ENCODE data around the gene SMIM22. TPM values are rescaled to one million over a fixed set of nuclear protein-coding genes. Genes with fewer than 3 reads are reported as not detected.

Gene SMIM22
- total and polyA plus RNA-seq, 2 donors (not counting 3 experiments of a cell fraction or from before 2014, with no cell fraction given), result not detected

DNA sequence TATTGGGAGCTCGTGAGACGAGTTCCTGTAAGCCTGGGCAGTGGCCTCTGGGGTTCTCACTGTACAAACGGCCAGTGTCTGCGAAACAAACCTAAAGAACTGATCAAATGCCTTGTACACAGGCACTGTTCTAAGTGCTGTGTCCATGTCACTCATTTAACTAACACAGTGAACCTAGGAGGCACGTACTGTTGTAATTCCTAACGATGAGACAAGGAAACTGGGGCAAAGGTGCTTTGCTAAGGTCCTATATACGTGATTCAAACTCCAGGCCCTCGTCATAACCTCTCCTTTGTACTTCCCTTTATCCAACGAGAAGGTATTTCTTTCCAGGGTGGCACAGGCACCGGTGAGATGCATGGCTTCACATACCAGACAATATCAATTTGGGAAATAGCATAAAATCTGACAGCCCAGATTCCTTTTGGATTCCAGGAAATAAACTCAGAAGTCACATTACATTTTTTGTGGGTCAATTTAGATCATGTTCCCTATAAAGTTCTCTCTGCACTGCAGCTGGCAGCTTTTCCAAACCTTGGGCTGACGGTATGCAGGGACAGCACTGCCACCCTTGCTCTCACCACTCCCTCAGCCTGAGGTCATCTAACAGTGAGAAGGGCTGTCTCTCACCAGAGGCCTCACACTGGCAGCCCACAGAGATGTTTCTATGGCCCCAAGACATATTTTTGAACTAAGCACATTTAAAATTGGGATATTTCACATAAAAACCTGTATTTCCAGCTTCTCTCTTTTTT is 33.6 kb downstream of the SMIM22 start:
- ChIA-PET POLR2A (no interaction called here), CTCF (no interaction called here)
- TF ChIP-seq GATA2 (IDR thresholded peaks at IDR 0.05; ENCODE audit: insufficient read depth, insufficient read length, low read depth, low read length) (no peak), FOS (IDR thresholded peaks at IDR 0.05; ENCODE audit: borderline replicate concordance, insufficient read depth, low read length) (no peak), POLR2AphosphoS5 (IDR thresholded peaks at IDR 0.05; ENCODE audit: insufficient read depth, low read depth, low read length) (no peak), JUN (IDR thresholded peaks at IDR 0.05; ENCODE audit: borderline replicate concordance, insufficient read depth, insufficient read length, low read depth) (no peak), MYC (IDR thresholded peaks at IDR 0.05; ENCODE audit: low read depth, low read length) (no peak), POLR2A (IDR thresholded peaks at IDR 0.05; ENCODE audit: low read depth, low read length) (no peak), EZH2 (IDR thresholded peaks at IDR 0.05; ENCODE audit: borderline replicate concordance, low read depth, low read length, severe bottlenecking) (no peak)
- TF ChIP-seq, protein P1, sequence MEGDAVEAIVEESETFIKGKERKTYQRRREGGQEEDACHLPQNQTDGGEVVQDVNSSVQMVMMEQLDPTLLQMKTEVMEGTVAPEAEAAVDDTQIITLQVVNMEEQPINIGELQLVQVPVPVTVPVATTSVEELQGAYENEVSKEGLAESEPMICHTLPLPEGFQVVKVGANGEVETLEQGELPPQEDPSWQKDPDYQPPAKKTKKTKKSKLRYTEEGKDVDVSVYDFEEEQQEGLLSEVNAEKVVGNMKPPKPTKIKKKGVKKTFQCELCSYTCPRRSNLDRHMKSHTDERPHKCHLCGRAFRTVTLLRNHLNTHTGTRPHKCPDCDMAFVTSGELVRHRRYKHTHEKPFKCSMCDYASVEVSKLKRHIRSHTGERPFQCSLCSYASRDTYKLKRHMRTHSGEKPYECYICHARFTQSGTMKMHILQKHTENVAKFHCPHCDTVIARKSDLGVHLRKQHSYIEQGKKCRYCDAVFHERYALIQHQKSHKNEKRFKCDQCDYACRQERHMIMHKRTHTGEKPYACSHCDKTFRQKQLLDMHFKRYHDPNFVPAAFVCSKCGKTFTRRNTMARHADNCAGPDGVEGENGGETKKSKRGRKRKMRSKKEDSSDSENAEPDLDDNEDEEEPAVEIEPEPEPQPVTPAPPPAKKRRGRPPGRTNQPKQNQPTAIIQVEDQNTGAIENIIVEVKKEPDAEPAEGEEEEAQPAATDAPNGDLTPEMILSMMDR (IDR thresholded peaks at IDR 0.05; ENCODE audit: extremely low read depth in 1 of 2, insufficient read depth in 1 of 2, low read depth in 1 of 2, low read length in 2 of 2), result no peak
- TF ChIP-seq, protein P2, sequence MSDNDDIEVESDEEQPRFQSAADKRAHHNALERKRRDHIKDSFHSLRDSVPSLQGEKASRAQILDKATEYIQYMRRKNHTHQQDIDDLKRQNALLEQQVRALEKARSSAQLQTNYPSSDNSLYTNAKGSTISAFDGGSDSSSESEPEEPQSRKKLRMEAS (IDR thresholded peaks at IDR 0.05; ENCODE audit: insufficient read depth, insufficient read length), result no peak
- FAIRE-seq (no peak), DNase-seq (ENCODE audit: low read depth, low spot score) (no peak)
- H3K9me3 ChIP-seq (replicated peaks; ENCODE audit: control insufficient read depth, insufficient read depth, low read length), result no peaks in the 10 kb centered on the region
- no peak overlapping the region for H3K4me2 ChIP-seq (ENCODE audit: insufficient read depth, low read length)
- no peak overlapping the region for H2AFZ ChIP-seq (ENCODE audit: low read depth, low read length)
- intact Hi-C loops (cut with micrococcal nuclease) (no loop called here), dilution Hi-C loops (cut with MboI; ENCODE audit: extremely low pct_ligation_motif_present, low sequenced_read_pairs) (no loop called here)
- H3K9me1 ChIP-seq (replicated peaks; ENCODE audit: control insufficient read depth, extremely low read depth, insufficient read depth, low read length), result no peaks in the 10 kb centered on the region
- H3K4me1 ChIP-seq (ENCODE audit: control insufficient read depth, extremely low read depth, insufficient read depth, low read length), result no peaks in the 10 kb centered on the region
- peaks cover 5% of the 10 kb centered on the region for H3K79me2 ChIP-seq (ENCODE audit: control insufficient read depth, insufficient read depth, low read length)
- no peaks in the 10 kb centered on the region for H3K27me3 ChIP-seq (ENCODE audit: control insufficient read depth in 2 of 2, insufficient read depth in 2 of 2, low read length in 2 of 2)
- no peak overlapping the region for H3K9ac ChIP-seq (replicated peaks; ENCODE audit: extremely low read depth, insufficient read depth, low read length)
- H3K4me3 ChIP-seq (replicated peaks in 1 of 3; ENCODE audit: insufficient read depth in 1 of 3, low read depth in 1 of 3, low read length in 3 of 3), result no peak overlapping the region
- H4K20me1 ChIP-seq (replicated peaks; ENCODE audit: control insufficient read depth, extremely low read depth, insufficient read depth, low read length), result no peaks in the 10 kb centered on the region
- no TSS peak for BruUV-seq (replicated peaks)
- H3K27ac ChIP-seq (ENCODE audit: insufficient read depth, low read depth, low read length), result no peak overlapping the region
- H3K36me3 ChIP-seq (ENCODE audit: control insufficient read depth in 2 of 2, extremely low read depth in 1 of 2, insufficient read depth in 2 of 2, low read length in 2 of 2), result peaks cover 26 to 59% of the 10 kb centered on the region in 2 experiments

Data from endothelial cell of umbilical vein (primary cell).